Lower leg skin (tissue), 3 donors: ENCODE results near the gene HMOX1.

Experiments
- CTCF ChIP-seq, 3 donors: fragments of 450-650 bp; IDR thresholded peaks; one replicate each; pipeline ENCODE4 v1.5.1; 2016; ENCODE audit warnings: antibody characterized with exemption in 3 of 3, mild to moderate bottlenecking in 3 of 3, moderate library complexity in 2 of 3
- POLR2A ChIP-seq, 2 donors: fragments of 450-650 bp; IDR thresholded peaks; one replicate each; pipeline ENCODE4 v1.6.1; 2016 to 2017; ENCODE audit warnings: antibody characterized with exemption in 2 of 2, mild to moderate bottlenecking in 1 of 2, moderate library complexity in 1 of 2

- TF ChIP-seq CTCF (IDR thresholded peaks at IDR 0.05), result no peak
- TF ChIP-seq POLR2A (IDR thresholded peaks at IDR 0.05), result no peak
Observed at GRCh38 chr22:35424081-35424480, 43.2 kb downstream of the HMOX1 start.
